Calu3 (cell line): Measurements from ENCODE around the gene TMEM52. TPM values are rescaled to one million over a fixed set of nuclear protein-coding genes. Genes with fewer than 3 reads are reported as not detected.

Experiments
- BruUV-seq: library from RNA; stranded (reverse); fragments of 400-500 nt; replicated peaks from 2 replicates; lab custom pipeline; 2021; lab: Mats Ljungman, UMichigan
- CTCF ChIA-PET: fragments of 300-600 bp; sonication (Branson Sonifier 250); formaldehyde crosslinking; loops from one replicate; lab custom pipeline; 2022; ENCODE audit warnings: antibody characterized with exemption; lab: Charles Lee
- DNase-seq: peaks from one replicate; pipeline ENCODE4 v3.0.0; 2022
- H3K27ac Mint-ChIP-seq: one replicate; pipeline ENCODE4 v1.8.0; 2022; ENCODE audit warnings: mixed read lengths; ENCODE audit not compliant: unreplicated experiment
- H3K27me3 Mint-ChIP-seq: one replicate; pipeline ENCODE4 v1.8.0; 2022; ENCODE audit warnings: mixed read lengths; ENCODE audit not compliant: unreplicated experiment
- H3K36me3 Mint-ChIP-seq: one replicate; pipeline ENCODE4 v1.8.0; 2022; ENCODE audit warnings: mild to moderate bottlenecking, moderate library complexity, mixed read lengths; ENCODE audit not compliant: insufficient read depth, unreplicated experiment
- H3K4me1 Mint-ChIP-seq: one replicate; pipeline ENCODE4 v1.8.0; 2022; ENCODE audit warnings: mild to moderate bottlenecking, low read depth, mixed read lengths; ENCODE audit not compliant: unreplicated experiment
- H3K4me3 Mint-ChIP-seq: one replicate; pipeline ENCODE4 v1.8.0; 2022; ENCODE audit warnings: mild to moderate bottlenecking, low read depth, moderate library complexity, mixed read lengths; ENCODE audit not compliant: unreplicated experiment
- H3K9me3 Mint-ChIP-seq: one replicate; pipeline ENCODE4 v1.8.0; 2022; ENCODE audit warnings: low read depth, mixed read lengths; ENCODE audit not compliant: unreplicated experiment
- CTCF ChIP-seq: fragments of 200-600 bp; IDR thresholded peaks from one replicate; pipeline ENCODE4 v1.8.0; 2022; ENCODE audit warnings: antibody characterized with exemption; ENCODE audit not compliant: unreplicated experiment
- intact Hi-C: fragments of 100-400 bp; cut with micrococcal nuclease; formaldehyde crosslinking; loops from one replicate; pipeline ENCODE4 v1.10.0; 2022; ENCODE audit not compliant: unreplicated experiment
- total RNA-seq: library from RNA; stranded (reverse); gene quantifications from 2 replicates; pipeline ENCODE4 v1.2.3, GENCODE V29; 2022

Gene TMEM52
- total RNA-seq, 1 experiment from 2014 or later, result 1.1 TPM

- Mint-ChIP-seq H3K36me3 (peaks cover 13% of the 10 kb centered on the region), H3K27ac (no peak overlapping the region), H3K9me3 (no peaks in the 10 kb centered on the region), H3K4me1 (no peaks in the 10 kb centered on the region), H3K4me3 (no peak overlapping the region), H3K27me3 (peaks cover 19% of the 10 kb centered on the region)
- DNase-seq, result no peak
- no TSS peak for BruUV-seq
- intact Hi-C loops, result no loop called here
- CTCF ChIA-PET, result no interaction called here
- TF ChIP-seq CTCF, result no peak
Observed at GRCh38 chr1:1920608-1921458, 1.8 kb upstream of the TMEM52 start.

- CTCF ChIA-PET, result no interaction called here
- Mint-ChIP-seq H3K9me3 (no peaks in the 10 kb centered on the region), H3K4me3 (peak overlapping the region; percentile 67), H3K36me3 (peaks cover 14% of the 10 kb centered on the region), H3K27me3 (peaks cover 12% of the 10 kb centered on the region), H3K27ac (no peak overlapping the region), H3K4me1 (no peaks in the 10 kb centered on the region)
- BruUV-seq, result no TSS peak
- TF ChIP-seq CTCF, result no peak
- intact Hi-C loops, result no loop called here
- DNase-seq, result no peak
Observed at GRCh38 chr1:1920057-1920607, 1.1 kb upstream of the TMEM52 start.

GRCh38 chr1:1919304-1920056 lies 401 bp upstream of the TMEM52 start:
- Mint-ChIP-seq H3K4me1 (no peaks in the 10 kb centered on the region), H3K9me3 (no peaks in the 10 kb centered on the region), H3K27ac (no peak overlapping the region), H3K4me3 (peak overlapping the region; percentile 67), H3K27me3 (peaks cover 5% of the 10 kb centered on the region), H3K36me3 (peaks cover 14% of the 10 kb centered on the region)
- intact Hi-C loops, result no loop called here
- CTCF ChIA-PET, result no interaction called here
- TF ChIP-seq CTCF, result no peak
- peak; percentile 99 for DNase-seq
- no TSS peak for BruUV-seq

GRCh38 chr1:1917995-1918900 lies 831 bp downstream of the TMEM52 start:
- CTCF ChIA-PET, result no interaction called here

More at GRCh38 chr1:1917995-1918900, 831 bp downstream of the TMEM52 start:
- Mint-ChIP-seq H3K27ac (no peak overlapping the region), H3K36me3 (peaks cover 14% of the 10 kb centered on the region), H3K4me3 (peak overlapping the region; percentile 67), H3K4me1 (no peaks in the 10 kb centered on the region), H3K9me3 (no peaks in the 10 kb centered on the region), H3K27me3 (peaks cover 11% of the 10 kb centered on the region)
- intact Hi-C loops, result no loop called here
- TF ChIP-seq CTCF, result no peak
- BruUV-seq, result no TSS peak
- DNase-seq, result no peak
